Measurements from ENCODE around the gene CDYL2. TPM values are rescaled to one million over a fixed set of nuclear protein-coding genes. Genes with fewer than 3 reads are reported as not detected.

Gene CDYL2
- total and polyA plus RNA-seq, 4 donors = 0.84 to 4.1 (median 2.3) TPM

- no peaks in the 10 kb centered on the region for H3K27me3 ChIP-seq (ENCODE audit: control insufficient read depth in 4 of 4, insufficient read depth in 4 of 4, low read length in 3 of 4)
- H3K36me3 ChIP-seq (ENCODE audit: control insufficient read depth in 4 of 4, insufficient read depth in 3 of 4, low read depth in 1 of 4, low read length in 3 of 4) = no peaks in the 10 kb centered on the region
- H3K4me3 ChIP-seq (ENCODE audit: low read depth in 1 of 3, low read length in 3 of 3) = no peak overlapping the region
- H3K9ac ChIP-seq (ENCODE audit: low read depth in 1 of 2, low read length in 2 of 2) = no peak overlapping the region
- H3K27ac ChIP-seq (ENCODE audit: low read depth in 1 of 2, low read length in 2 of 2) = no peak overlapping the region
- TF ChIP-seq, protein P1, sequence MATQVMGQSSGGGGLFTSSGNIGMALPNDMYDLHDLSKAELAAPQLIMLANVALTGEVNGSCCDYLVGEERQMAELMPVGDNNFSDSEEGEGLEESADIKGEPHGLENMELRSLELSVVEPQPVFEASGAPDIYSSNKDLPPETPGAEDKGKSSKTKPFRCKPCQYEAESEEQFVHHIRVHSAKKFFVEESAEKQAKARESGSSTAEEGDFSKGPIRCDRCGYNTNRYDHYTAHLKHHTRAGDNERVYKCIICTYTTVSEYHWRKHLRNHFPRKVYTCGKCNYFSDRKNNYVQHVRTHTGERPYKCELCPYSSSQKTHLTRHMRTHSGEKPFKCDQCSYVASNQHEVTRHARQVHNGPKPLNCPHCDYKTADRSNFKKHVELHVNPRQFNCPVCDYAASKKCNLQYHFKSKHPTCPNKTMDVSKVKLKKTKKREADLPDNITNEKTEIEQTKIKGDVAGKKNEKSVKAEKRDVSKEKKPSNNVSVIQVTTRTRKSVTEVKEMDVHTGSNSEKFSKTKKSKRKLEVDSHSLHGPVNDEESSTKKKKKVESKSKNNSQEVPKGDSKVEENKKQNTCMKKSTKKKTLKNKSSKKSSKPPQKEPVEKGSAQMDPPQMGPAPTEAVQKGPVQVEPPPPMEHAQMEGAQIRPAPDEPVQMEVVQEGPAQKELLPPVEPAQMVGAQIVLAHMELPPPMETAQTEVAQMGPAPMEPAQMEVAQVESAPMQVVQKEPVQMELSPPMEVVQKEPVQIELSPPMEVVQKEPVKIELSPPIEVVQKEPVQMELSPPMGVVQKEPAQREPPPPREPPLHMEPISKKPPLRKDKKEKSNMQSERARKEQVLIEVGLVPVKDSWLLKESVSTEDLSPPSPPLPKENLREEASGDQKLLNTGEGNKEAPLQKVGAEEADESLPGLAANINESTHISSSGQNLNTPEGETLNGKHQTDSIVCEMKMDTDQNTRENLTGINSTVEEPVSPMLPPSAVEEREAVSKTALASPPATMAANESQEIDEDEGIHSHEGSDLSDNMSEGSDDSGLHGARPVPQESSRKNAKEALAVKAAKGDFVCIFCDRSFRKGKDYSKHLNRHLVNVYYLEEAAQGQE (IDR thresholded peaks at IDR 0.05) = no peak
- TF ChIP-seq NR2F2 (IDR thresholded peaks at IDR 0.05) (no peak), JUND (IDR thresholded peaks at IDR 0.05) (no peak), MAX (IDR thresholded peaks at IDR 0.05) (no peak), FOXA1 (IDR thresholded peaks at IDR 0.05) (no peak), HNF4A (conservative IDR thresholded peaks at IDR 0.05) (no peak), RAD21 (IDR thresholded peaks at IDR 0.05) (no peak), YY1 (IDR thresholded peaks at IDR 0.05) (no peak), HNF4G (IDR thresholded peaks at IDR 0.05) (no peak), RXRA (IDR thresholded peaks at IDR 0.05) (no peak)
- TF ChIP-seq, protein P2, sequence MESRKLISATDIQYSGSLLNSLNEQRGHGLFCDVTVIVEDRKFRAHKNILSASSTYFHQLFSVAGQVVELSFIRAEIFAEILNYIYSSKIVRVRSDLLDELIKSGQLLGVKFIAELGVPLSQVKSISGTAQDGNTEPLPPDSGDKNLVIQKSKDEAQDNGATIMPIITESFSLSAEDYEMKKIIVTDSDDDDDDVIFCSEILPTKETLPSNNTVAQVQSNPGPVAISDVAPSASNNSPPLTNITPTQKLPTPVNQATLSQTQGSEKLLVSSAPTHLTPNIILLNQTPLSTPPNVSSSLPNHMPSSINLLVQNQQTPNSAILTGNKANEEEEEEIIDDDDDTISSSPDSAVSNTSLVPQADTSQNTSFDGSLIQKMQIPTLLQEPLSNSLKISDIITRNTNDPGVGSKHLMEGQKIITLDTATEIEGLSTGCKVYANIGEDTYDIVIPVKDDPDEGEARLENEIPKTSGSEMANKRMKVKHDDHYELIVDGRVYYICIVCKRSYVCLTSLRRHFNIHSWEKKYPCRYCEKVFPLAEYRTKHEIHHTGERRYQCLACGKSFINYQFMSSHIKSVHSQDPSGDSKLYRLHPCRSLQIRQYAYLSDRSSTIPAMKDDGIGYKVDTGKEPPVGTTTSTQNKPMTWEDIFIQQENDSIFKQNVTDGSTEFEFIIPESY (IDR thresholded peaks at IDR 0.05) = no peak
- 94% methylated on average over 3 of the region's 3 CpGs for WGBS
- H3K9me3 ChIP-seq (ENCODE audit: control insufficient read depth in 4 of 4, low read length in 3 of 4) = no peaks in the 10 kb centered on the region
- no peak for DNase-seq (ENCODE audit: low spot score)
- peaks cover 0 to 4% (median under 1%) of the 10 kb centered on the region in 4 donors for H3K4me1 ChIP-seq (ENCODE audit: control insufficient read depth in 4 of 4, insufficient read depth in 4 of 4, low read length in 3 of 4)
Measured at GRCh38 chr16:80691111-80691741, 113.2 kb downstream of the CDYL2 start.

- no peak overlapping the region for H3K9ac ChIP-seq (ENCODE audit: low read depth in 1 of 2, low read length in 2 of 2)
- H3K36me3 ChIP-seq (ENCODE audit: control insufficient read depth in 4 of 4, insufficient read depth in 3 of 4, low read depth in 1 of 4, low read length in 3 of 4) = no peaks in the 10 kb centered on the region
- no peak for DNase-seq (ENCODE audit: low spot score)
- no peak for TF ChIP-seq SP1 (IDR thresholded peaks at IDR 0.05)
- no peak for TF ChIP-seq EGR1 (IDR thresholded peaks at IDR 0.05; ENCODE audit: low read depth in 2 of 2)
- no peak for TF ChIP-seq NR2F2 (IDR thresholded peaks at IDR 0.05)
- no peak for TF ChIP-seq CTCF (IDR thresholded peaks at IDR 0.05; ENCODE audit: low read depth, low read length, missing input control)
- no peak for TF ChIP-seq HNF4G (IDR thresholded peaks at IDR 0.05)
- TF ChIP-seq, protein P1 (IDR thresholded peaks at IDR 0.05) = no peak
- TF ChIP-seq GABPA (IDR thresholded peaks at IDR 0.05 in 1 of 2, conservative IDR thresholded peaks at IDR 0.05 in 1 of 2) = no peak
- no peak for TF ChIP-seq YY1 (IDR thresholded peaks at IDR 0.05)
- no peak for TF ChIP-seq JUND (IDR thresholded peaks at IDR 0.05)
- no peak for TF ChIP-seq FOXA2 (IDR thresholded peaks at IDR 0.05)
- TF ChIP-seq, protein P2 (IDR thresholded peaks at IDR 0.05) = no peak
- TF ChIP-seq FOXA1 (IDR thresholded peaks at IDR 0.05) = no peak
- no peaks in the 10 kb centered on the region for H3K27me3 ChIP-seq (ENCODE audit: control insufficient read depth in 4 of 4, insufficient read depth in 4 of 4, low read length in 3 of 4)
- H3K4me1 ChIP-seq (ENCODE audit: control insufficient read depth in 4 of 4, insufficient read depth in 4 of 4, low read length in 3 of 4) = peaks cover 0 to 4% (median under 1%) of the 10 kb centered on the region in 4 donors
- H3K27ac ChIP-seq (ENCODE audit: low read depth in 1 of 2, low read length in 2 of 2) = no peak overlapping the region
- 73% methylated on average over 10 of the region's 10 CpGs for WGBS
- H3K9me3 ChIP-seq (ENCODE audit: control insufficient read depth in 4 of 4, low read length in 3 of 4) = no peaks in the 10 kb centered on the region
- no peak overlapping the region for H3K4me3 ChIP-seq (ENCODE audit: low read depth in 1 of 3, low read length in 3 of 3)
Measured at GRCh38 chr16:80689487-80689886, 114.9 kb downstream of the CDYL2 start.

Data from liver (tissue), 9 donors.